SJSA1 (cell line): ENCODE results near the gene MOXD1. TPM values are rescaled to one million over a fixed set of nuclear protein-coding genes. Genes with fewer than 3 reads are reported as not detected.
"Not testable (repeated sequence)": the region's sequence is repeated elsewhere in the genome, so short reads cannot be mapped to it uniquely, and the experiment has no call there.

Experiments
- DNase-seq, 2 experiments: peaks; one replicate each; pipeline ENCODE4 v3.0.0-alpha.2; 2015 to 2020; ENCODE audit warnings: low spot score in 2 of 2, low read depth in 1 of 2
- H3K27ac ChIP-seq: fragments of 250-450 bp; sonication (Bioruptor Pico); 2 replicates; pipeline ENCODE4 v1.5.1; 2020; ENCODE audit warnings: mild to moderate bottlenecking, moderate library complexity
- H3K27me3 ChIP-seq: fragments of 250-450 bp; sonication (Bioruptor Pico); replicated peaks from 2 replicates; pipeline ENCODE4 v1.5.1; 2020; ENCODE audit warnings: mild to moderate bottlenecking, moderate library complexity
- H3K36me3 ChIP-seq: fragments of 250-450 bp; sonication (Bioruptor Pico); 2 replicates; pipeline ENCODE4 v1.5.1; 2020; ENCODE audit warnings: mild to moderate bottlenecking
- H3K4me1 ChIP-seq: fragments of 250-450 bp; sonication (Bioruptor Pico); replicated peaks from 2 replicates; pipeline ENCODE4 v1.6.1; 2021; ENCODE audit warnings: mild to moderate bottlenecking
- H3K4me3 ChIP-seq: fragments of 250-450 bp; sonication (Bioruptor Pico); 2 replicates; pipeline ENCODE4 v1.5.1; 2020; ENCODE audit warnings: mild to moderate bottlenecking
- H3K9me3 ChIP-seq: fragments of 250-450 bp; sonication (Bioruptor Pico); replicated peaks from 2 replicates; pipeline ENCODE4 v1.5.1; 2020; ENCODE audit warnings: mild to moderate bottlenecking
- total RNA-seq: library from RNA; depleted of rRNA; stranded (reverse); fragments of >200 nt; shearing (Covaris generic); gene quantifications from 2 replicates; pipeline ENCODE4 v1.2.3, GENCODE V29; 2014

Gene MOXD1
- total RNA-seq, 1 experiment from 2014 or later = 37.3 TPM

GRCh38 chr6:132314432-132314831, 86.8 kb downstream of the MOXD1 start:
- no peaks in the 10 kb centered on the region; the same call in 1 of the 2 replicates for H3K9me3 ChIP-seq
- H3K4me1 ChIP-seq = no peaks in the 10 kb centered on the region
- no peak overlapping the region for H3K4me3 ChIP-seq
- no peaks in the 10 kb centered on the region for H3K27me3 ChIP-seq
- DNase-seq = no peak
- H3K36me3 ChIP-seq = no peaks in the 10 kb centered on the region
- no peak overlapping the region for H3K27ac ChIP-seq

DNA sequence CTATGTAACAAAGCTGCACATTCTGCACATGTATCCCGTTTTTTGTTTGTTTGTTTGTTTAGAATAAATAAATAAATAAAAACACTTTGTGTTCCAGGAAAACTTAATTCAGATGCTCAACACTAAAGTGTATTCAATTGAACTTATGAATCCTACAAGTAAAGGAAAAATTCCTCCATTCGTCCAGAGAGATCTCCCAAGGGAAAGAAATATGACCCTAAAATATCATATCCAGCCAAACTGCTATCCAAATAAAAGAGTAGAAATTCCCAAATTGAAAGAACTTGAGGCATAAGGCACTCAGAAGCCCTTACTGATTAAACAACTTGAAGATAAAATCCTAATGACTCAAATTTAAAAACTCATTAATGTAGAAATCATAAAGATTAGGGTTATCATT, 90.4 kb downstream of the MOXD1 start:
- no peaks in the 10 kb centered on the region for H3K36me3 ChIP-seq
- no peak for DNase-seq
- no peak overlapping the region for H3K27ac ChIP-seq
- peaks cover 3% of the 10 kb centered on the region; the same call in 1 of the 2 replicates for H3K9me3 ChIP-seq
- no peaks in the 10 kb centered on the region for H3K27me3 ChIP-seq
- no peaks in the 10 kb centered on the region for H3K4me1 ChIP-seq
- no peak overlapping the region for H3K4me3 ChIP-seq

GRCh38 chr6:132310151-132310550, 91.1 kb downstream of the MOXD1 start:
- not testable (repeated sequence) for H3K27ac ChIP-seq, H3K9me3 ChIP-seq, H3K27me3 ChIP-seq, H3K4me1 ChIP-seq, DNase-seq, H3K4me3 ChIP-seq, H3K36me3 ChIP-seq

DNA sequence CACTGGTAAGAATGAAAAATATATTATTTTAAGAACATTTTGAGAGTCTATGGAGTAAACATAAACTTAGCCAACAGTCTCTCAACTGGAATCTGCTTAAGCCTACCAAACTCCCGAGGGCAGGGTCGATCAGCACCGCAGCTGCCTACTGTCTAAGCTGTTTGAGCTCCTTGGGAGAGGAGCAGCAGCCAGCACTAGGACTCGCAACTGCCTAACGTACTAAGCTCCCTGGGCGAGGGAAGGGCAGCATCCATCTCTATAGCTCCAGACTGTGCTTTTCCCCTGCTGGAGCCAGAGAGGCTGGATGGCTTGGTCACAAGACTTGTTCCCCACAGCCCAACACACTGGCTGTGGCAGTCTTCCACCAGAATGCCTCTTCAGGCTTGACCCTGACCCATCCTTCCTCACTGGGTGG, 96.4 kb downstream of the MOXD1 start:
- Histone ChIP-seq H3K9me3 (0 out of 2 replicates have a peak, but pooled peaks cover 3% of the 10 kb centered on the region), H3K4me1 (no peaks in the 10 kb centered on the region), H3K4me3 (no peak overlapping the region), H3K27me3 (no peaks in the 10 kb centered on the region), H3K27ac (no peak overlapping the region), H3K36me3 (no peaks in the 10 kb centered on the region)
- DNase-seq = no peak

- Histone ChIP-seq H3K27ac (no peak overlapping the region), H3K4me1 (no peaks in the 10 kb centered on the region), H3K36me3 (no peaks in the 10 kb centered on the region), H3K4me3 (no peak overlapping the region), H3K9me3 (no peaks in the 10 kb centered on the region), H3K27me3 (no peaks in the 10 kb centered on the region)
- DNase-seq = peak; percentile 46 to 49
Measured at GRCh38 chr6:132300323-132300949, 100.8 kb downstream of the MOXD1 start.

DNA sequence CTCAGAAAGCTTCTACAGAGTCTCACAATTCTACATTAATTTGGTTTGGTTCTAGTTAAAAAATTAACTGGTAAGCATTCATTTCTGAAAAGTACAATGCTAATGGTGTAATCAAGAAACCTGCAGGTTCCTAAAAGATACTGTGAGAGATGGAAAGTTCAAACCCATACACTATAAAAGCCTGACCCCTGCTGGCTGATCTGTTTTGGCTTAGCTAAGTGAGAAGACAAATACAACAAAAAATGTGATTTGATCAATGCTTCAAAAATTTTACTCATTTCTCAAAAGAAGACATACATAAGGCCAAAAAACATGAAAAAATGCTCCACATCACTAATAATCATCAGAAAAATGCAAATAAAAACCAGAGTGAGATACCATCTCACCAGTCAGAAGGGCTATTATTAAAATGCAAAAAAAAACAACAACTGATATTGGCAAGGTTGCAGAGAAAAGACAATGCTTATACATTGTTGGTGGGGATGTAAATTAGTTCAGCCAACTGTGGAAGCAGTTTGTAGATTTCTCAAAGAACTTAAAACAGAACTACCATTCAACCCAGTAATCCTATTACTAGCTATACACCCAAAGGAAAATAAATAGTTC, 102.8 kb downstream of the MOXD1 start:
- Histone ChIP-seq H3K27me3 (no peaks in the 10 kb centered on the region), H3K27ac (no peak overlapping the region), H3K4me3 (no peak overlapping the region), H3K36me3 (no peaks in the 10 kb centered on the region), H3K4me1 (no peaks in the 10 kb centered on the region), H3K9me3 (no peaks in the 10 kb centered on the region)
- DNase-seq = peak in 1 of 2 experiments; percentile 38

- no peak for DNase-seq
- Histone ChIP-seq H3K4me3 (no peak overlapping the region), H3K27ac (no peak overlapping the region), H3K9me3 (no peaks in the 10 kb centered on the region), H3K27me3 (no peaks in the 10 kb centered on the region), H3K4me1 (no peaks in the 10 kb centered on the region), H3K36me3 (no peaks in the 10 kb centered on the region)
Measured at GRCh38 chr6:132289756-132290155, 111.5 kb downstream of the MOXD1 start.

DNA sequence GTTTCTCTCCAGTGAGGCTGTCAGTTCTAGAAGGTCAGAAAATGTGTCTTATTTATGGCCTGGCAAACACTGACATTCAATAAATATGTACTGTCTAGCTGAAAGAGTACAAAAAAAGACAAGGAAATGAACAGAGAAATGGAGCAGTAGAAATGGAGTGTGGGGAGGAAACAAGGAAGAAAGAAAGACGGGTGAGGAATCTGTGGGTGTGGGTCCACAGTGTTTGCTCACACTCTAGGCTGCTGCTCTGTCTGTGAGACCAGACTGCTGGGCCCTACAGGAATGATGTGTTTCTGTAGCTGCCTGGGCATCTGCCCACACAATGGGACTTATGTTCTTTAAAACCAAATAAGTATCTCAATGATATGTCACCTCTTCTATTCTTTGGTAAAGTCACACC, 114.2 kb downstream of the MOXD1 start:
- no peak for DNase-seq
- Histone ChIP-seq H3K9me3 (no peaks in the 10 kb centered on the region), H3K27ac (no peak overlapping the region), H3K27me3 (no peaks in the 10 kb centered on the region), H3K4me3 (no peak overlapping the region), H3K4me1 (no peaks in the 10 kb centered on the region), H3K36me3 (no peaks in the 10 kb centered on the region)

DNA sequence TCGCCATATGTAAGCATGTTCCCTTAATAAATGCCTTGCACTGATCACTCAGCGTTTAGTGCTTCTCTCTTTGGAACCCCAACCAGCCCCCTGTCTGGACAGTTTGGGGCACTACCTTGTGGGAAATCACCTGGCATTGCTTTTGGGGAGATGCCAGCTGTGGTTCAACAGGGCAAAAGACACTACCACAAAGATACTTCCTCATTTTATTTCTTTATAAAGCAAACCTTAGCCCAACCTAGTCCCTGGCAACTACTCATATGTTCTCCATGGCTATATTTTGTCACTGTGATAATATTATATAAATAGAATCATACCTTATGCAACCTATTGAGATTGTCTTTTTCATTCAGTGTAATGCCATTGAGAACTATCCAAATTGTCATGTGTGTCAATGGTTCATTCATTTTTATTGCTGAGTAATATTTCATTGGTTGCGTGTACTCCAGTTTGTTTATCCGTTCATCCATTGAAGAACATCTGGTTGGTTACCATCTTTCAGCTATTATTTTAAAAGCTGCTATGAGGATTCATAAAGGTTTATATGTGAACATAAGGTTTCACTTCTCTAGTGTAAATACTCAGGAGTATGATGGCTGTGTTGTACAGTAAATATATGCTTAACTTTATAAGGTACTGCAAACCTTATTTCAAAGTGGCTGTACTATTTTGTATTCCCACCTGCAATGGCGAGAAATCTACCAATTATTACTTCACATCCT, 114.8 kb downstream of the MOXD1 start:
- Histone ChIP-seq H3K27me3 (no peaks in the 10 kb centered on the region), H3K36me3 (no peaks in the 10 kb centered on the region), H3K9me3 (no peaks in the 10 kb centered on the region), H3K4me1 (no peaks in the 10 kb centered on the region), H3K27ac (no peak overlapping the region), H3K4me3 (no peak overlapping the region)
- no peak for DNase-seq

DNA sequence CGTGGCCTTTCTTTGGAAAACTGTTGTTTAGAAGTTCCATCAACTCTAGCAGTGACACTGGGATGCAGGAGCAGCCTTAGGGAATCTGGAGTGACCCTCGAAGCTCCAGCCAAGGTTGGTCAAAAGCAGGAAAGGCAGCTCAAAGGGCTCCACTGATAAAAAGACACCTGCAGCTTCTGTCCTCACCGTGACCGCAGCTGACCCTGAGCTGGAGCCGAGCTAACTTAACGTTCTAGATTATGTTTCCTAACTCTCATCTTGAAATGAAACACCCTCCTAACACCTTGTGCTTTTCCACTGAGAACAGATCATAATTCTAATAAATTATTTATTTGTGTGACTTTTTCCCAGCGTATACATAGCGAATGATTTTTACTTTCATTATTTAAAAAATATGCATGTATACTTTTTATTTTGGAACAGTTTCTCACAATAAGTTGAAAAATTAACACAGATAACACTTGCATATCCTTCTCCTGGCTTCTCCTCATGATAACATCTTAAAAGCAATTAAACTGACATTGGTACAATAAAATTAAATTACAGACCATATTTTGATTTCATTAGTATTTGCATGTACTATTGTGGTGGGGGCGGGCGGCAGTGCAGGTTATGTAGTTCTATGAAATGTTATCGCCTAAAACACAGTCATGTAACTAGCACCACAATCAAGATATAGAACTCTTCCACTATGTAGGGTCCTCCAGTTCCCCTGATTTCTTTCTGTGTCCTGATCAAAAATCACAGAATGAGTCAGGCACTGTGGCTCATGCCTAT, 116.1 kb downstream of the MOXD1 start:
- H3K36me3 ChIP-seq = no peaks in the 10 kb centered on the region
- H3K27ac ChIP-seq = no peak overlapping the region
- no peak for DNase-seq
- no peak overlapping the region for H3K4me3 ChIP-seq
- no peaks in the 10 kb centered on the region for H3K27me3 ChIP-seq
- no peaks in the 10 kb centered on the region for H3K9me3 ChIP-seq
- no peaks in the 10 kb centered on the region for H3K4me1 ChIP-seq

GRCh38 chr6:132282696-132283095, 118.6 kb downstream of the MOXD1 start:
- Histone ChIP-seq H3K9me3 (no peaks in the 10 kb centered on the region), H3K4me3 (no peak overlapping the region), H3K27ac (no peak overlapping the region), H3K36me3 (no peaks in the 10 kb centered on the region), H3K27me3 (no peaks in the 10 kb centered on the region), H3K4me1 (no peaks in the 10 kb centered on the region)
- DNase-seq = no peak

GRCh38 chr6:132280436-132280835, 120.8 kb downstream of the MOXD1 start:
- DNase-seq = no peak
- Histone ChIP-seq H3K27ac (no peak overlapping the region), H3K4me1 (no peaks in the 10 kb centered on the region), H3K27me3 (no peaks in the 10 kb centered on the region), H3K36me3 (no peaks in the 10 kb centered on the region), H3K4me3 (no peak overlapping the region), H3K9me3 (no peaks in the 10 kb centered on the region)

DNA sequence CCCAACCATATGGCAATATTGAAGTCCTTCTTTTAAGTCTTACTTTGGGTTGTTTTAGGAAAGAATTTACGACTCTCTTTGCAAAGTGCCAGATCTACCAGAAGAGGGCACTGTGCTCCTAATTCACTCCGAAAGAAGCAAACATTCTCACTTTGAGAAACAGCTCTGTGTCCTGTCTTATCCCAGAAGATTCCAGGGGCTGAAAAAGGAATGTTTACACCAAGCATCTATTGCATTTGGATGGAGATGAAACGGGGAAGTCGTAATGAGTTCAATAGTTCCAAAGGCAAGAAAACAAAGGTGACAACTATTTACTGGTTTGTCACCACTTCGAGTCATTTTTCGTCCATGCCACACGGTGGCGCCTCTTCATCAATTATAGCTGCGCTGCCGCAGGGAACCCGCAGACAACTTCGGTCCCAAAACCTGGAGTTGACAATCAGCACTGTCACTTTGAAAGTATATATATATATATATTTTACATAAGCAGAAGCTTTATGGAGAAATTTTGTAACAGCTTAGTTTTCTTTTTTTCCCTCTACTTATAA, 121.6 kb downstream of the MOXD1 start:
- DNase-seq = peak; percentile 65 to 86
- Histone ChIP-seq H3K27ac (no peak overlapping the region), H3K9me3 (no peaks in the 10 kb centered on the region), H3K27me3 (no peaks in the 10 kb centered on the region), H3K4me3 (peak overlapping the region; percentile 36), H3K4me1 (no peaks in the 10 kb centered on the region), H3K36me3 (no peaks in the 10 kb centered on the region)
